ENCODE data around the gene FLT3.
"Not testable (repeated sequence)": the region's sequence is repeated elsewhere in the genome, so short reads cannot be mapped to it uniquely, and the experiment has no call there.

Gene FLT3

GRCh38 chr13:28121224-28121623, 20.8 kb upstream of the FLT3 start:
- no peak overlapping the region for H3K9ac ChIP-seq (ENCODE audit: insufficient read length, low read depth)
- DNase-seq (ENCODE audit: low read depth, low spot score) = no peak
- H3K9me3 ChIP-seq (ENCODE audit: insufficient read depth, low read length) = no peaks in the 10 kb centered on the region
- H3K4me1 ChIP-seq (ENCODE audit: insufficient read depth, insufficient read length) = no peaks in the 10 kb centered on the region
- no peak overlapping the region for H3K4me3 ChIP-seq (ENCODE audit: insufficient read length, low read depth)
- TF ChIP-seq ZNF274 (IDR thresholded peaks at IDR 0.05; ENCODE audit: low read depth, low read length) (no peak), YY1 (IDR thresholded peaks at IDR 0.05; ENCODE audit: insufficient read depth, insufficient read length) (no peak), SUZ12 (IDR thresholded peaks at IDR 0.05; ENCODE audit: extremely low read depth, insufficient read depth, insufficient read length) (no peak)
- H3K27me3 ChIP-seq (ENCODE audit: insufficient read depth, insufficient read length) = no peaks in the 10 kb centered on the region
- no peaks in the 10 kb centered on the region for H3K36me3 ChIP-seq (ENCODE audit: insufficient read depth, insufficient read length, low read length)

- no peak for DNase-seq (ENCODE audit: low read depth, low spot score)
- no peaks in the 10 kb centered on the region for H3K9me3 ChIP-seq (ENCODE audit: insufficient read depth, low read length)
- H3K4me3 ChIP-seq (ENCODE audit: insufficient read length, low read depth) = no peak overlapping the region
- H3K9ac ChIP-seq (ENCODE audit: insufficient read length, low read depth) = no peak overlapping the region
- no peak for TF ChIP-seq YY1 (IDR thresholded peaks at IDR 0.05; ENCODE audit: insufficient read depth, insufficient read length)
- TF ChIP-seq SUZ12 (IDR thresholded peaks at IDR 0.05; ENCODE audit: extremely low read depth, insufficient read depth, insufficient read length) = no peak
- TF ChIP-seq ZNF274 (IDR thresholded peaks at IDR 0.05; ENCODE audit: low read depth, low read length) = no peak
- no peaks in the 10 kb centered on the region for H3K36me3 ChIP-seq (ENCODE audit: insufficient read depth, insufficient read length, low read length)
- no peaks in the 10 kb centered on the region for H3K27me3 ChIP-seq (ENCODE audit: insufficient read depth, insufficient read length)
- no peaks in the 10 kb centered on the region for H3K4me1 ChIP-seq (ENCODE audit: insufficient read depth, insufficient read length)
These were observed 19.9 kb upstream of the FLT3 start for GRCh38 chr13:28120317-28120716.

- no peak for DNase-seq (ENCODE audit: low read depth, low spot score)
- Histone ChIP-seq H3K27me3 (ENCODE audit: insufficient read depth, insufficient read length) (no peaks in the 10 kb centered on the region), H3K36me3 (ENCODE audit: insufficient read depth, insufficient read length, low read length) (no peaks in the 10 kb centered on the region), H3K4me1 (ENCODE audit: insufficient read depth, insufficient read length) (no peaks in the 10 kb centered on the region), H3K4me3 (ENCODE audit: insufficient read length, low read depth) (no peak overlapping the region), H3K9me3 (ENCODE audit: insufficient read depth, low read length) (no peaks in the 10 kb centered on the region), H3K9ac (ENCODE audit: insufficient read length, low read depth) (no peak overlapping the region)
- TF ChIP-seq YY1 (IDR thresholded peaks at IDR 0.05; ENCODE audit: insufficient read depth, insufficient read length) (no peak), ZNF274 (IDR thresholded peaks at IDR 0.05; ENCODE audit: low read depth, low read length) (no peak), SUZ12 (IDR thresholded peaks at IDR 0.05; ENCODE audit: extremely low read depth, insufficient read depth, insufficient read length) (no peak)
These were observed 17.5 kb upstream of the FLT3 start for GRCh38 chr13:28117689-28118377.

GRCh38 chr13:28116736-28117135, 16.4 kb upstream of the FLT3 start:
- no peaks in the 10 kb centered on the region for H3K9me3 ChIP-seq (ENCODE audit: insufficient read depth, low read length)
- no peaks in the 10 kb centered on the region for H3K4me1 ChIP-seq (ENCODE audit: insufficient read depth, insufficient read length)
- DNase-seq (ENCODE audit: low read depth, low spot score) = no peak
- H3K27me3 ChIP-seq (ENCODE audit: insufficient read depth, insufficient read length) = no peaks in the 10 kb centered on the region
- no peak overlapping the region for H3K4me3 ChIP-seq (ENCODE audit: insufficient read length, low read depth)
- H3K9ac ChIP-seq (ENCODE audit: insufficient read length, low read depth) = no peak overlapping the region
- H3K36me3 ChIP-seq (ENCODE audit: insufficient read depth, insufficient read length, low read length) = no peaks in the 10 kb centered on the region
- TF ChIP-seq SUZ12 (IDR thresholded peaks at IDR 0.05; ENCODE audit: extremely low read depth, insufficient read depth, insufficient read length) (no peak), YY1 (IDR thresholded peaks at IDR 0.05; ENCODE audit: insufficient read depth, insufficient read length) (no peak), ZNF274 (IDR thresholded peaks at IDR 0.05; ENCODE audit: low read depth, low read length) (no peak)

GRCh38 chr13:28110414-28110813, 10.0 kb upstream of the FLT3 start:
- no peak overlapping the region for H3K9ac ChIP-seq (ENCODE audit: insufficient read length, low read depth)
- no peaks in the 10 kb centered on the region for H3K27me3 ChIP-seq (ENCODE audit: insufficient read depth, insufficient read length)
- no peaks in the 10 kb centered on the region for H3K9me3 ChIP-seq (ENCODE audit: insufficient read depth, low read length)
- no peak overlapping the region for H3K4me3 ChIP-seq (ENCODE audit: insufficient read length, low read depth)
- no peak for DNase-seq (ENCODE audit: low read depth, low spot score)
- H3K4me1 ChIP-seq (ENCODE audit: insufficient read depth, insufficient read length) = no peaks in the 10 kb centered on the region
- TF ChIP-seq ZNF274 (IDR thresholded peaks at IDR 0.05; ENCODE audit: low read depth, low read length) (no peak), SUZ12 (IDR thresholded peaks at IDR 0.05; ENCODE audit: extremely low read depth, insufficient read depth, insufficient read length) (no peak), YY1 (IDR thresholded peaks at IDR 0.05; ENCODE audit: insufficient read depth, insufficient read length) (no peak)
- H3K36me3 ChIP-seq (ENCODE audit: insufficient read depth, insufficient read length, low read length) = no peaks in the 10 kb centered on the region

- H3K4me1 ChIP-seq (ENCODE audit: insufficient read depth, insufficient read length) = no peaks in the 10 kb centered on the region
- no peaks in the 10 kb centered on the region for H3K9me3 ChIP-seq (ENCODE audit: insufficient read depth, low read length)
- H3K27me3 ChIP-seq (ENCODE audit: insufficient read depth, insufficient read length) = peaks cover 12% of the 10 kb centered on the region
- H3K9ac ChIP-seq (ENCODE audit: insufficient read length, low read depth) = no peak overlapping the region
- no peak overlapping the region for H3K4me3 ChIP-seq (ENCODE audit: insufficient read length, low read depth)
- TF ChIP-seq YY1 (IDR thresholded peaks at IDR 0.05; ENCODE audit: insufficient read depth, insufficient read length) = no peak
- TF ChIP-seq ZNF274 (IDR thresholded peaks at IDR 0.05; ENCODE audit: low read depth, low read length) = no peak
- TF ChIP-seq SUZ12 (IDR thresholded peaks at IDR 0.05; ENCODE audit: extremely low read depth, insufficient read depth, insufficient read length) = no peak
- no peak for DNase-seq (ENCODE audit: low read depth, low spot score)
- H3K36me3 ChIP-seq (ENCODE audit: insufficient read depth, insufficient read length, low read length) = no peaks in the 10 kb centered on the region
These were observed 6.6 kb upstream of the FLT3 start for GRCh38 chr13:28106976-28107375.

GRCh38 chr13:28101886-28102285, 1.5 kb upstream of the FLT3 start:
- not testable (repeated sequence) for H3K4me1 ChIP-seq (ENCODE audit: insufficient read depth, insufficient read length); H3K9me3 ChIP-seq (ENCODE audit: insufficient read depth, low read length); H3K4me3 ChIP-seq (ENCODE audit: insufficient read length, low read depth); H3K36me3 ChIP-seq (ENCODE audit: insufficient read depth, insufficient read length, low read length); H3K9ac ChIP-seq (ENCODE audit: insufficient read length, low read depth); DNase-seq (ENCODE audit: low read depth, low spot score)
- H3K27me3 ChIP-seq (ENCODE audit: insufficient read depth, insufficient read length) = peaks cover 59% of the 10 kb centered on the region
